Spleen (tissue), 11 donors: ENCODE data around the gene FGD5. TPM values are rescaled to one million over a fixed set of nuclear protein-coding genes. Genes with fewer than 3 reads are reported as not detected.
A peak's percentile ranks its signal among the peaks of the same experiment; 100 is the strongest.

Source experiments
- DNase-seq: peaks from one replicate; pipeline ENCODE4 v3.0.0-alpha.2; 2020
- H3K27ac ChIP-seq, 8 donors: fragments of 200-600 bp; sonication (generic) in 7 of 8; 1 replicate in 4 of 8; 2 replicates in 4 of 8; pipeline versions ENCODE4 v1.5.0 to v1.8.0; 2016 to 2021; ENCODE audit warnings: inconsistent platforms in 4 of 8, mild to moderate bottlenecking in 4 of 8, moderate library complexity in 1 of 8
- H3K27me3 ChIP-seq, 7 donors: fragments of 200-600 bp; sonication (generic) in 6 of 7; replicated peaks in 1 of 7; 1 replicate in 4 of 7; 2 replicates in 3 of 7; pipeline versions ENCODE4 v1.5.0 to v1.8.0; 2016 to 2021; ENCODE audit warnings: inconsistent platforms in 3 of 7, mild to moderate bottlenecking in 1 of 7
- H3K36me3 ChIP-seq, 6 donors: fragments of 200-600 bp; sonication (generic) in 5 of 6; 1 replicate in 4 of 6; 2 replicates in 2 of 6; pipeline versions ENCODE4 v1.5.0 to v1.8.0; 2016 to 2021; ENCODE audit warnings: inconsistent platforms in 2 of 6
- H3K4me1 ChIP-seq, 6 donors: fragments of 200-600 bp; sonication (generic) in 5 of 6; 1 replicate in 3 of 6; 2 replicates in 3 of 6; pipeline versions ENCODE4 v1.5.0 to v1.8.0; 2016 to 2021; ENCODE audit warnings: inconsistent platforms in 3 of 6
- H3K4me3 ChIP-seq, 8 donors: fragments of 200-600 bp; sonication (generic) in 7 of 8; 1 replicate in 4 of 8; 2 replicates in 4 of 8; pipeline versions ENCODE4 v1.5.0 to v1.8.0; 2016 to 2021; ENCODE audit warnings: inconsistent platforms in 4 of 8, mild to moderate bottlenecking in 4 of 8, moderate library complexity in 2 of 8
- H3K9me3 ChIP-seq, 8 donors: fragments of 200-600 bp; sonication (generic) in 7 of 8; 1 replicate in 4 of 8; 2 replicates in 4 of 8; pipeline versions ENCODE4 v1.5.0 to v1.8.0; 2016 to 2021; ENCODE audit warnings: inconsistent platforms in 4 of 8
- CTCF ChIP-seq, 11 experiments: fragments of 200-600 bp in 7 of 11; fragments of 450-650 bp in 4 of 11; sonication (generic) in 4 of 11; IDR thresholded peaks in 8 of 11; conservative IDR thresholded peaks in 3 of 11; 1 replicate in 7 of 11; 2 replicates in 4 of 11; pipeline versions ENCODE4 v1.4.0 to v1.8.0; 2016 to 2021; ENCODE audit warnings: antibody characterized with exemption in 11 of 11, inconsistent platforms in 4 of 11, mild to moderate bottlenecking in 1 of 11
- POLR2A ChIP-seq, 3 donors: fragments of 450-650 bp; IDR thresholded peaks; one replicate each; pipeline ENCODE4 v1.5.1; 2017; ENCODE audit warnings: antibody characterized with exemption in 3 of 3, mild to moderate bottlenecking in 1 of 3
- POLR2AphosphoS5 ChIP-seq, 3 donors: sonication (generic); formaldehyde crosslinking; IDR thresholded peaks; one replicate each; pipeline ENCODE4 v1.5.1; 2017; ENCODE audit warnings: antibody characterized with exemption in 3 of 3
- WGBS, 5 donors: extraction: QIAGEN DNeasy Blood & Tissue Kit in 3 of 5; methylation state at CpG; one replicate each; pipeline versions ENCODE4 v1.1.5 to v1.1.7; 2013 to 2018; 5-methylcytosine and 5-hydroxymethylcytosine counted together
- intact Hi-C: fragments of 100-400 bp; cut with DNase I; formaldehyde crosslinking; loops from one replicate; pipeline ENCODE4 v1.15.0; 2023; ENCODE audit warnings: low total_unique reads
- polyA plus RNA-seq, 3 donors: library from polyadenylated mRNA; stranded (reverse); fragments of 200-250 nt; gene quantifications; one replicate each; pipeline ENCODE4 v1.2.1, GENCODE V29; 2013
- total RNA-seq, 7 donors: library from RNA; depleted of rRNA in 3 of 7; stranded (reverse); fragments of >200 nt in 3 of 7; fragmentation: NEBNext Ultra II Directional in 4 of 7; extraction: Animal tissue kit (Norgen Biotek cat#: 25700) in 4 of 7; gene quantifications; one replicate each; pipeline versions ENCODE4 v1.1.0 to v1.2.1, GENCODE V29; 2016 to 2021
- donor health status: healthy with polysubstance abuse.
- donor health status: DM: no; HTN: no; CAD: no; lungs with moderate emphysema.
- donor health status: DM: no; HTN: no; CAD: no.
- donor health status: Bipolar disorder and iron deficiency.
- donor health status: healthy.
- donor health status: DM: no; HTN: no; CAD: no.
- donor health status: DM: yes; HTN: yes; CAD: no.

The FGD5 gene
- total and polyA plus RNA-seq, 10 donors = 6.0 to 145 (median 63.8) TPM

- 60 to 93% (median 70%) methylated on average over 5 of the region's 5 CpGs for WGBS, 5 donors
- Histone ChIP-seq H3K27ac (peak overlapping the region in 2 of 8 donors; percentile 2 to 31), H3K27me3 (no peaks in the 10 kb centered on the region), H3K9me3 (no peaks in the 10 kb centered on the region), H3K4me3 (no peak overlapping the region), H3K4me1 (peaks cover 8 to 69% (median 31%) of the 10 kb centered on the region in 6 donors), H3K36me3 (peaks cover 0 to 18% (median 0%) of the 10 kb centered on the region in 6 donors)
- intact Hi-C loops = no loop called here
- peak; percentile 24 for DNase-seq
- TF ChIP-seq CTCF (IDR thresholded peaks at IDR 0.05 in 8 of 11, conservative IDR thresholded peaks at IDR 0.05 in 3 of 11) (no peak), POLR2A (IDR thresholded peaks at IDR 0.05) (no peak), POLR2AphosphoS5 (IDR thresholded peaks at IDR 0.05) (no peak)
Observed at GRCh38 chr3:14866627-14867026, 47.9 kb downstream of the FGD5 start.

- 62 to 88% (median 81%) methylated on average over 10 to 11 of the region's 11 CpGs for WGBS, 5 donors
- H3K27me3 ChIP-seq = no peaks in the 10 kb centered on the region
- intact Hi-C loops = no loop called here
- H3K4me1 ChIP-seq = peaks cover 0 to 59% (median 21%) of the 10 kb centered on the region in 6 donors
- TF ChIP-seq POLR2A (IDR thresholded peaks at IDR 0.05) = no peak
- TF ChIP-seq CTCF (IDR thresholded peaks at IDR 0.05 in 8 of 11, conservative IDR thresholded peaks at IDR 0.05 in 3 of 11) = no peak
- TF ChIP-seq POLR2AphosphoS5 (IDR thresholded peaks at IDR 0.05) = peak in 1 of 3 donors; percentile 36
- DNase-seq = peak; percentile 59
- H3K36me3 ChIP-seq = peaks cover 0 to 18% (median 0%) of the 10 kb centered on the region in 6 donors
- peak overlapping the region in 4 of 8 donors; percentile 34 to 43 (median 38) for H3K27ac ChIP-seq
- no peaks in the 10 kb centered on the region for H3K9me3 ChIP-seq
- no peak overlapping the region for H3K4me3 ChIP-seq
Observed at GRCh38 chr3:14867936-14868570, 49.3 kb downstream of the FGD5 start.

- Histone ChIP-seq H3K4me1 (peaks cover 0 to 54% (median 12%) of the 10 kb centered on the region in 6 donors), H3K4me3 (no peak overlapping the region), H3K27ac (peak overlapping the region in 1 of 8 donors; percentile 51), H3K36me3 (peaks cover 0 to 6% (median 0%) of the 10 kb centered on the region in 6 donors), H3K9me3 (no peaks in the 10 kb centered on the region), H3K27me3 (no peaks in the 10 kb centered on the region)
- WGBS, 5 donors = 76 to 89% (median 82%) methylated on average over 16 to 17 of the region's 17 CpGs
- intact Hi-C loops = no loop called here
- no peak for DNase-seq
- no peak for TF ChIP-seq POLR2A (IDR thresholded peaks at IDR 0.05)
- TF ChIP-seq CTCF (IDR thresholded peaks at IDR 0.05 in 8 of 11, conservative IDR thresholded peaks at IDR 0.05 in 3 of 11) = no peak
- no peak for TF ChIP-seq POLR2AphosphoS5 (IDR thresholded peaks at IDR 0.05)
Observed at GRCh38 chr3:14869917-14870782, 51.4 kb downstream of the FGD5 start.

GRCh38 chr3:14870783-14871060 is 52.0 kb downstream of the FGD5 start:
- intact Hi-C loops = no loop called here
- Histone ChIP-seq H3K27ac (peak overlapping the region in 1 of 8 donors; percentile 51), H3K4me3 (no peak overlapping the region), H3K9me3 (no peaks in the 10 kb centered on the region), H3K4me1 (peaks cover 0 to 55% (median 13%) of the 10 kb centered on the region in 6 donors), H3K27me3 (no peaks in the 10 kb centered on the region), H3K36me3 (peaks cover 0 to under 1% (median 0%) of the 10 kb centered on the region in 6 donors)
- no peak for TF ChIP-seq POLR2A (IDR thresholded peaks at IDR 0.05)
- TF ChIP-seq CTCF (IDR thresholded peaks at IDR 0.05 in 8 of 11, conservative IDR thresholded peaks at IDR 0.05 in 3 of 11) = no peak
- 56 to 74% (median 70%) methylated on average over 4 of the region's 4 CpGs for WGBS, 5 donors
- DNase-seq = no peak
